Calu3 (cell line): Measurements from ENCODE around the gene NKX2-1. TPM values are rescaled to one million over a fixed set of nuclear protein-coding genes. Genes with fewer than 3 reads are reported as not detected.

Experiments used
- BruUV-seq: library from RNA; stranded (reverse); fragments of 400-500 nt; replicated peaks from 2 replicates; lab custom pipeline; 2021; lab: Mats Ljungman, UMichigan
- CTCF ChIA-PET: fragments of 300-600 bp; sonication (Branson Sonifier 250); formaldehyde crosslinking; loops from one replicate; lab custom pipeline; 2022; ENCODE audit warnings: antibody characterized with exemption; lab: Charles Lee
- DNase-seq: peaks from one replicate; pipeline ENCODE4 v3.0.0; 2022
- H3K27ac Mint-ChIP-seq: one replicate; pipeline ENCODE4 v1.8.0; 2022; ENCODE audit warnings: mixed read lengths; ENCODE audit not compliant: unreplicated experiment
- H3K27me3 Mint-ChIP-seq: one replicate; pipeline ENCODE4 v1.8.0; 2022; ENCODE audit warnings: mixed read lengths; ENCODE audit not compliant: unreplicated experiment
- H3K36me3 Mint-ChIP-seq: one replicate; pipeline ENCODE4 v1.8.0; 2022; ENCODE audit warnings: mild to moderate bottlenecking, moderate library complexity, mixed read lengths; ENCODE audit not compliant: insufficient read depth, unreplicated experiment
- H3K4me1 Mint-ChIP-seq: one replicate; pipeline ENCODE4 v1.8.0; 2022; ENCODE audit warnings: mild to moderate bottlenecking, low read depth, mixed read lengths; ENCODE audit not compliant: unreplicated experiment
- H3K4me3 Mint-ChIP-seq: one replicate; pipeline ENCODE4 v1.8.0; 2022; ENCODE audit warnings: mild to moderate bottlenecking, low read depth, moderate library complexity, mixed read lengths; ENCODE audit not compliant: unreplicated experiment
- H3K9me3 Mint-ChIP-seq: one replicate; pipeline ENCODE4 v1.8.0; 2022; ENCODE audit warnings: low read depth, mixed read lengths; ENCODE audit not compliant: unreplicated experiment
- CTCF ChIP-seq: fragments of 200-600 bp; IDR thresholded peaks from one replicate; pipeline ENCODE4 v1.8.0; 2022; ENCODE audit warnings: antibody characterized with exemption; ENCODE audit not compliant: unreplicated experiment
- intact Hi-C: fragments of 100-400 bp; cut with micrococcal nuclease; formaldehyde crosslinking; loops from one replicate; pipeline ENCODE4 v1.10.0; 2022; ENCODE audit not compliant: unreplicated experiment
- total RNA-seq: library from RNA; stranded (reverse); gene quantifications from 2 replicates; pipeline ENCODE4 v1.2.3, GENCODE V29; 2022

NKX2-1 gene
- total RNA-seq, 1 experiment from 2014 or later = not detected

- Mint-ChIP-seq H3K4me1 (no peaks in the 10 kb centered on the region), H3K4me3 (peak overlapping the region; percentile 72), H3K27me3 (peaks cover 49% of the 10 kb centered on the region), H3K36me3 (peaks cover 15% of the 10 kb centered on the region), H3K27ac (no peak overlapping the region), H3K9me3 (no peaks in the 10 kb centered on the region)
- TF ChIP-seq CTCF = no peak
- intact Hi-C loops = loop anchor here (10.0 kb wide), 1 partner anchor 104 kb away; no protein-coding TSS in a partner anchor
- CTCF ChIA-PET = interaction anchor here (0.7 kb wide), 1 partner anchor 68 kb away, joined by 3 read pairs; no protein-coding TSS in a partner anchor
- BruUV-seq = no TSS peak
- no peak for DNase-seq
These were observed 1.2 kb downstream of the NKX2-1 start for GRCh38 chr14:36518586-36519430.

- H3K4me3 Mint-ChIP-seq = no peak overlapping the region
These were observed 1.9 kb downstream of the NKX2-1 start for GRCh38 chr14:36518031-36518585.

GRCh38 chr14:36517242-36518030 is 2.6 kb downstream of the NKX2-1 start:
- Mint-ChIP-seq H3K27ac (no peak overlapping the region), H3K4me3 (no peak overlapping the region)

More at GRCh38 chr14:36518031-36518585, 1.9 kb downstream of the NKX2-1 start:
- no peak for DNase-seq
- no peak for TF ChIP-seq CTCF
- H3K4me1 Mint-ChIP-seq = no peaks in the 10 kb centered on the region
- H3K36me3 Mint-ChIP-seq = peaks cover 15% of the 10 kb centered on the region
- peaks cover 56% of the 10 kb centered on the region for H3K27me3 Mint-ChIP-seq
- CTCF ChIA-PET = no interaction called here
- no TSS peak for BruUV-seq
- no peak overlapping the region for H3K27ac Mint-ChIP-seq
- H3K9me3 Mint-ChIP-seq = no peaks in the 10 kb centered on the region
- intact Hi-C loops = loop anchor here (10.0 kb wide), 1 partner anchor 103 kb away; no protein-coding TSS in a partner anchor

More at GRCh38 chr14:36517242-36518030, 2.6 kb downstream of the NKX2-1 start:
- no peaks in the 10 kb centered on the region for H3K4me1 Mint-ChIP-seq
- CTCF ChIA-PET = no interaction called here
- peaks cover 15% of the 10 kb centered on the region for H3K36me3 Mint-ChIP-seq
- TF ChIP-seq CTCF = no peak
- DNase-seq = no peak
- BruUV-seq = no TSS peak
- peaks cover 63% of the 10 kb centered on the region for H3K27me3 Mint-ChIP-seq
- no peaks in the 10 kb centered on the region for H3K9me3 Mint-ChIP-seq
- intact Hi-C loops = loop anchor here (10.0 kb wide), 1 partner anchor 103 kb away; no protein-coding TSS in a partner anchor
